HCT116 (cell line): ENCODE measurements around the gene SART1. TPM values are rescaled to one million over a fixed set of nuclear protein-coding genes. Genes with fewer than 3 reads are reported as not detected.

Experiments used
- ATAC-seq: fragments of 200-7000 bp; cut with Tn5 transposase; 2 replicates; pipeline ENCODE4 v1.9.1; 2020; ENCODE audit warnings: mild to moderate bottlenecking, moderate library complexity
- BruUV-seq: library from RNA; stranded (reverse); fragments of 400-500 nt; replicated peaks from 2 replicates; lab custom pipeline; 2021; lab: Mats Ljungman, UMichigan
- CTCF ChIA-PET: fragments of 300-600 bp; sonication (Branson Sonifier 250); formaldehyde crosslinking; loops from one replicate; lab custom pipeline; 2021; ENCODE audit warnings: antibody characterized with exemption; lab: Charles Lee
- POLR2A ChIA-PET: fragments of 300-600, 350-600 bp; sonication (Branson Sonifier 250); formaldehyde crosslinking; loops from one replicate; lab custom pipeline; 2021; ENCODE audit warnings: antibody characterized with exemption; lab: Charles Lee
- RAD21 ChIA-PET, 2 experiments: fragments of 300-600 bp; sonication (Branson Sonifier 250); formaldehyde crosslinking; loops; one replicate each; lab custom pipeline; 2023; ENCODE audit warnings: low total read pairs in 2 of 2; ENCODE audit not compliant: uncharacterized antibody in 2 of 2, unreplicated experiment in 2 of 2, low non-redundant PET in 1 of 2; lab: Charles Lee
- DNase-seq: peaks from one replicate; pipeline ENCODE4 v3.0.0-alpha.2; 2010; ENCODE audit warnings: low read depth, low spot score
- H2AFZ ChIP-seq: fragments of 200-600 bp; shearing (Covaris generic), sonication (generic); 2 replicates; pipeline ENCODE4 v1.6.1; 2017; ENCODE audit warnings: low read depth, mixed run types, mixed read lengths, antibody characterized with exemption, low read length; ENCODE audit not compliant: poor library complexity, severe bottlenecking
- H3K27ac ChIP-seq: 2 replicates; pipeline ENCODE4 v1.5.1; 2012; ENCODE audit warnings: low read depth, low read length
- H3K27me3 ChIP-seq: fragments of 200-600 bp; sonication (generic); 2 replicates; pipeline ENCODE4 v1.6.1; 2016; ENCODE audit warnings: mixed run types, low read length, mixed read lengths; ENCODE audit not compliant: insufficient read depth
- H3K36me3 ChIP-seq, 2 experiments: fragments of 200-500 bp in 1 of 2; fragments of 200-600 bp in 1 of 2; sonication (Bioruptor generic) in 1 of 2; sonication (generic) in 1 of 2; 2 replicates each; pipeline versions ENCODE4 v1.5.1 to v1.6.1; 2014 to 2016; ENCODE audit warnings: low read length in 2 of 2, inconsistent platforms in 1 of 2, mixed read lengths in 1 of 2, mixed run types in 1 of 2; ENCODE audit not compliant: insufficient read depth in 2 of 2, control insufficient read depth in 1 of 2
- H3K4me1 ChIP-seq, 2 experiments: fragments of 200-600 bp in 1 of 2; sonication (generic) in 1 of 2; 2 replicates each; pipeline versions ENCODE4 v1.5.1 to v1.6.1; 2012 to 2017; ENCODE audit warnings: low read length in 2 of 2, inconsistent platforms in 1 of 2, mild to moderate bottlenecking in 1 of 2, mixed read lengths in 1 of 2, mixed run types in 1 of 2, moderate library complexity in 1 of 2; ENCODE audit not compliant: insufficient read depth in 2 of 2, control insufficient read depth in 1 of 2
- H3K4me2 ChIP-seq: fragments of 200-600 bp; sonication (generic); 2 replicates; pipeline ENCODE4 v1.6.1; 2017; ENCODE audit warnings: mixed run types, low read length, mixed read lengths
- H3K4me3 ChIP-seq, 2 experiments: fragments of 200-600 bp in 1 of 2; sonication (generic) in 1 of 2; replicated peaks in 1 of 2; 2 replicates each; pipeline ENCODE4 v1.5.1; 2011 to 2016; ENCODE audit warnings: low read length in 2 of 2, control low read depth in 1 of 2, low read depth in 1 of 2, mild to moderate bottlenecking in 1 of 2, mixed read lengths in 1 of 2, mixed run types in 1 of 2
- H3K79me2 ChIP-seq: fragments of 200-600 bp; sonication (generic); 2 replicates; pipeline ENCODE4 v1.6.1; 2017; ENCODE audit warnings: mild to moderate bottlenecking, mixed run types, low read length, moderate library complexity, mixed read lengths; ENCODE audit not compliant: insufficient read depth
- H3K9ac ChIP-seq: fragments of 200-600 bp; sonication (generic); 2 replicates; pipeline ENCODE4 v1.6.1; 2016; ENCODE audit warnings: low read length, mixed read lengths
- H3K9me2 ChIP-seq: fragments of 200-600 bp; sonication (generic), shearing (Covaris generic); 2 replicates; pipeline ENCODE4 v1.6.1; 2017; ENCODE audit warnings: mixed run types, mild to moderate bottlenecking, moderate library complexity; ENCODE audit not compliant: insufficient read depth
- H3K9me3 ChIP-seq, 2 experiments: fragments of 200-500 bp in 1 of 2; fragments of 200-600 bp in 1 of 2; sonication (Bioruptor generic) in 1 of 2; sonication (generic) in 1 of 2; 2 replicates each; pipeline ENCODE4 v1.6.1; 2014 to 2017; ENCODE audit warnings: low read length in 2 of 2, mixed read lengths in 2 of 2, inconsistent platforms in 1 of 2, low read depth in 1 of 2, mild to moderate bottlenecking in 1 of 2, mixed run types in 1 of 2, moderate library complexity in 1 of 2; ENCODE audit not compliant: control insufficient read depth in 1 of 2, insufficient read depth in 1 of 2
- H4K20me1 ChIP-seq: fragments of 200-600 bp; sonication (generic), shearing (Covaris generic); 2 replicates; pipeline ENCODE4 v1.6.1; 2017; ENCODE audit warnings: mixed run types, mild to moderate bottlenecking, moderate library complexity; ENCODE audit not compliant: insufficient read depth
- CEBPB ChIP-seq: IDR thresholded peaks from 2 replicates; pipeline ENCODE4 v1.6.1; 2012; ENCODE audit warnings: low read depth
- EZH2 ChIP-seq: fragments of 200-600 bp; sonication (generic); IDR thresholded peaks from 2 replicates; pipeline ENCODE4 v1.6.1; 2017; ENCODE audit warnings: antibody characterized with exemption, mixed run types
- POLR2AphosphoS5 ChIP-seq: IDR thresholded peaks from 2 replicates; pipeline ENCODE4 v1.6.1; 2011; ENCODE audit warnings: mild to moderate bottlenecking, low read depth, low read length, moderate library complexity
- RAD21 ChIP-seq: IDR thresholded peaks from 2 replicates; pipeline ENCODE4 v1.6.1; 2012; ENCODE audit warnings: low read depth, mild to moderate bottlenecking
- SIN3A ChIP-seq: IDR thresholded peaks from 2 replicates; pipeline ENCODE4 v1.6.1; 2012; ENCODE audit warnings: low read depth
- SRF ChIP-seq: IDR thresholded peaks from 2 replicates; pipeline ENCODE4 v1.6.1; 2012; ENCODE audit warnings: low read depth
- TCF7L2 ChIP-seq: IDR thresholded peaks from 2 replicates; pipeline ENCODE4 v1.7.0; 2011; ENCODE audit warnings: borderline replicate concordance, inconsistent platforms; ENCODE audit not compliant: insufficient read depth, insufficient read length; ENCODE audit errors: extremely low read depth
- ZFX ChIP-seq: fragments of 450-650 bp; IDR thresholded peaks from 2 replicates; pipeline ENCODE4 v1.6.1; 2017
- ZNF274 ChIP-seq: fragments of 200-500 bp; sonication (Bioruptor generic); IDR thresholded peaks from 2 replicates; pipeline ENCODE4 v1.6.1; 2014; ENCODE audit warnings: mild to moderate bottlenecking, low read depth, low read length, inconsistent platforms
- intact Hi-C: fragments of 100-400 bp; cut with micrococcal nuclease; formaldehyde crosslinking; loops from 2 replicates; pipeline ENCODE4 v1.10.0; 2022
- total RNA-seq: library from RNA; stranded (reverse); gene quantifications from one replicate; pipeline ENCODE4 v1.2.1, GENCODE V29; 2021; ENCODE audit not compliant: unreplicated experiment
- TF ChIP-seq, protein P1 (sequence below): IDR thresholded peaks from 2 replicates; pipeline ENCODE4 v1.6.1; 2012; ENCODE audit warnings: low read depth
- TF ChIP-seq, protein P2 (sequence below): IDR thresholded peaks from 2 replicates; pipeline ENCODE4 v1.6.1; 2012
- TF ChIP-seq, protein P3 (sequence below), 3 experiments: fragments of 200-600 bp in 1 of 3; sonication (generic) in 1 of 3; IDR thresholded peaks in 2 of 3; conservative IDR thresholded peaks in 1 of 3; 2 replicates each; pipeline ENCODE4 v1.5.1; 2012 to 2017; ENCODE audit warnings: low read depth in 2 of 3, low read length in 2 of 3, antibody characterized with exemption in 1 of 3, borderline replicate concordance in 1 of 3, control low read depth in 1 of 3, mild to moderate bottlenecking in 1 of 3, mixed read lengths in 1 of 3, mixed run types in 1 of 3, moderate library complexity in 1 of 3; ENCODE audit not compliant: insufficient read depth in 1 of 3

Gene SART1
- total RNA-seq, 1 experiment from 2014 or later, result 47.9 TPM

DNA sequence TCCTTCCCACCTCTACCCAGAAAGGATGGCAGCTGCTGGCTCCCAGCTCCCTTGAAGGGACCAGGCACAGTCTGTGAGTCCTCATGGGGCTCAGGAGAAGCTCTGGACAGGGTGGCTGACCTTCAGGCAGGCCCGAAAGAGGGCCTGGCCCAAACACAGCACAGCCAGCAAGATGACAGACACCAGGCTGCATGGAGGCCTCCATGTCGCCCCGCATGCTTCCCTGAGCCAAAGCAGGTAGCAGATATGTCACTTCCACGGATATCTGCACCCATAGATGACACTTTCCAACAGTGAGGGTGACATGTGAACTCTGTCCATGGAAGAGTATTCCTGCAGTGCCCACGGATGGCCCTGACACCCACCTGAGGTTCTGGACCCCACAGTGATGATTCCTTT, 22.1 kb downstream of the SART1 start (continued):
- TF ChIP-seq, protein P1, sequence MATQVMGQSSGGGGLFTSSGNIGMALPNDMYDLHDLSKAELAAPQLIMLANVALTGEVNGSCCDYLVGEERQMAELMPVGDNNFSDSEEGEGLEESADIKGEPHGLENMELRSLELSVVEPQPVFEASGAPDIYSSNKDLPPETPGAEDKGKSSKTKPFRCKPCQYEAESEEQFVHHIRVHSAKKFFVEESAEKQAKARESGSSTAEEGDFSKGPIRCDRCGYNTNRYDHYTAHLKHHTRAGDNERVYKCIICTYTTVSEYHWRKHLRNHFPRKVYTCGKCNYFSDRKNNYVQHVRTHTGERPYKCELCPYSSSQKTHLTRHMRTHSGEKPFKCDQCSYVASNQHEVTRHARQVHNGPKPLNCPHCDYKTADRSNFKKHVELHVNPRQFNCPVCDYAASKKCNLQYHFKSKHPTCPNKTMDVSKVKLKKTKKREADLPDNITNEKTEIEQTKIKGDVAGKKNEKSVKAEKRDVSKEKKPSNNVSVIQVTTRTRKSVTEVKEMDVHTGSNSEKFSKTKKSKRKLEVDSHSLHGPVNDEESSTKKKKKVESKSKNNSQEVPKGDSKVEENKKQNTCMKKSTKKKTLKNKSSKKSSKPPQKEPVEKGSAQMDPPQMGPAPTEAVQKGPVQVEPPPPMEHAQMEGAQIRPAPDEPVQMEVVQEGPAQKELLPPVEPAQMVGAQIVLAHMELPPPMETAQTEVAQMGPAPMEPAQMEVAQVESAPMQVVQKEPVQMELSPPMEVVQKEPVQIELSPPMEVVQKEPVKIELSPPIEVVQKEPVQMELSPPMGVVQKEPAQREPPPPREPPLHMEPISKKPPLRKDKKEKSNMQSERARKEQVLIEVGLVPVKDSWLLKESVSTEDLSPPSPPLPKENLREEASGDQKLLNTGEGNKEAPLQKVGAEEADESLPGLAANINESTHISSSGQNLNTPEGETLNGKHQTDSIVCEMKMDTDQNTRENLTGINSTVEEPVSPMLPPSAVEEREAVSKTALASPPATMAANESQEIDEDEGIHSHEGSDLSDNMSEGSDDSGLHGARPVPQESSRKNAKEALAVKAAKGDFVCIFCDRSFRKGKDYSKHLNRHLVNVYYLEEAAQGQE, result no peak
- TF ChIP-seq, protein P2, sequence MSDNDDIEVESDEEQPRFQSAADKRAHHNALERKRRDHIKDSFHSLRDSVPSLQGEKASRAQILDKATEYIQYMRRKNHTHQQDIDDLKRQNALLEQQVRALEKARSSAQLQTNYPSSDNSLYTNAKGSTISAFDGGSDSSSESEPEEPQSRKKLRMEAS, result no peak
- TF ChIP-seq, all 23 proteins: peak for 0

DNA sequence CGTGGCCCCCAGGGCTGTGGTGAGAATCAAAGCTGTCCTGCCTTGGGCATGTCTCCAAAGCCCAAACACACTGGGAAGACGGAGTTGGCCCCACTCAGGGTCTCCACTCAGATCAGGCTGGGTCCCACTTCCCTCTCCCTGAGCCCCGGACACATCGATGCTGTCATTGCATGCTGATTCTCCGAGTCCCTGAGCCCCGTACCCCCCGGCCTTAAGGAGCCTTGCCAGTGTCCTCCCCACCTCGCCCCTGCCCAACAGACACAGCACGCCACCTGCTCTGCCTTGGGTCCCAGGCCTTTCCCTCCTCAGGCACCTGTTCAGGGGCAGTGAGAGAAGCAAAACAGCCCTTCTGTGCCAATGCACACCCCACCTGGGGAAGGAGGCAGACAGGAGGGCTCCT, 25.8 kb downstream of the SART1 start:
- ATAC-seq (no peak), DNase-seq (no peak)
- H3K36me3 ChIP-seq, result no peaks in the 10 kb centered on the region
- H4K20me1 ChIP-seq, result no peaks in the 10 kb centered on the region
- H3K79me2 ChIP-seq, result no peaks in the 10 kb centered on the region
- no peaks in the 10 kb centered on the region for H3K9me2 ChIP-seq
- no peaks in the 10 kb centered on the region for H3K27me3 ChIP-seq
- BruUV-seq, result no TSS peak
- H3K9ac ChIP-seq, result no peak overlapping the region
- H3K9me3 ChIP-seq, result no peaks in the 10 kb centered on the region
- intact Hi-C loops, result no loop called here
- ChIA-PET CTCF (interaction anchor here (1.7 kb wide), 1 partner anchor 275 kb away, joined by 11 read pairs; the partner anchor contains the start of gene KAT5), POLR2A (interaction anchor here (1.5 kb wide), 1 partner anchor 96 kb away, joined by 7 read pairs; no protein-coding TSS in a partner anchor), RAD21 (no interaction called here)
- H3K4me3 ChIP-seq, result no peak overlapping the region
- H2AFZ ChIP-seq, result no peak overlapping the region
- TF ChIP-seq, protein P3, sequence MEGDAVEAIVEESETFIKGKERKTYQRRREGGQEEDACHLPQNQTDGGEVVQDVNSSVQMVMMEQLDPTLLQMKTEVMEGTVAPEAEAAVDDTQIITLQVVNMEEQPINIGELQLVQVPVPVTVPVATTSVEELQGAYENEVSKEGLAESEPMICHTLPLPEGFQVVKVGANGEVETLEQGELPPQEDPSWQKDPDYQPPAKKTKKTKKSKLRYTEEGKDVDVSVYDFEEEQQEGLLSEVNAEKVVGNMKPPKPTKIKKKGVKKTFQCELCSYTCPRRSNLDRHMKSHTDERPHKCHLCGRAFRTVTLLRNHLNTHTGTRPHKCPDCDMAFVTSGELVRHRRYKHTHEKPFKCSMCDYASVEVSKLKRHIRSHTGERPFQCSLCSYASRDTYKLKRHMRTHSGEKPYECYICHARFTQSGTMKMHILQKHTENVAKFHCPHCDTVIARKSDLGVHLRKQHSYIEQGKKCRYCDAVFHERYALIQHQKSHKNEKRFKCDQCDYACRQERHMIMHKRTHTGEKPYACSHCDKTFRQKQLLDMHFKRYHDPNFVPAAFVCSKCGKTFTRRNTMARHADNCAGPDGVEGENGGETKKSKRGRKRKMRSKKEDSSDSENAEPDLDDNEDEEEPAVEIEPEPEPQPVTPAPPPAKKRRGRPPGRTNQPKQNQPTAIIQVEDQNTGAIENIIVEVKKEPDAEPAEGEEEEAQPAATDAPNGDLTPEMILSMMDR (IDR thresholded peaks at IDR 0.05 in 2 of 3, conservative IDR thresholded peaks at IDR 0.05 in 1 of 3; ENCODE audit: borderline replicate concordance in 1 of 3, insufficient read depth in 1 of 3, low read depth in 2 of 3, low read length in 2 of 3), result no peak
- no peak for TF ChIP-seq ZNF274
- TF ChIP-seq ZFX, result no peak
- TF ChIP-seq CEBPB, result no peak
- TF ChIP-seq SIN3A, result no peak
- TF ChIP-seq SRF, result no peak
- TF ChIP-seq POLR2AphosphoS5, result no peak
- no peak for TF ChIP-seq EZH2
- no peak for TF ChIP-seq RAD21
- TF ChIP-seq TCF7L2, result no peak
- peaks cover 0 to 8% of the 10 kb centered on the region in 2 experiments; a peak in 2 of 4 replicates for H3K4me1 ChIP-seq
- no peak overlapping the region for H3K4me2 ChIP-seq
- no peak overlapping the region for H3K27ac ChIP-seq
